NCI-H2196 (cell line): Measurements from ENCODE around the gene KRTAP10-6.
"Not testable (repeated sequence)": the region's sequence is repeated elsewhere in the genome, so short reads cannot be mapped to it uniquely, and the experiment has no call there.

Experiments used
- DNase-seq: peaks from one replicate; lab custom pipeline; 2025; ENCODE audit not compliant: unreplicated experiment; lab: John Stamatoyannopoulos, UW

Gene KRTAP10-6

DNA sequence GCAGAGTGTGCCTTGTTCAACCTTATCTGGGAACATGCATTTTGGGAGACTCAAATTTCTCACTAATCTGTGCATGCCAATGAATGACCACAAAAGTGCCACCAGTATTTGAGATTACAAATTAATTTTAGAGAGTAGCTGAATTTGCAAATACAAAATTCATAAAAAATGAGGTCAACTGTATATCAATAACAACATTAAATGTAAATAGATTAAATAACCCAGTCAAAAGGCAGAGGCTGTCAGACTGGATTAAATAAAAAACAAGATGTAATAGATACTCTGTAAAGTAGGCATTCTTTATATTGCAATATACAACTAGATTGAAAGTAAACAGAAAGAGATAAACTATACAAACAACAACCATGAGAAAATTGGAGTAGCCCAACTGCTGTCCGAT lies 28.2 kb downstream of the KRTAP10-6 start:
- no peak for DNase-seq

- no peak for DNase-seq
Measured at GRCh38 chr21:44558695-44559094, 33.6 kb downstream of the KRTAP10-6 start, which contains the start of gene KRTAP10-3. TSS of gene KRTAP10-3 (minus strand) at chr21:44558795. CDS start at chr21:44558715, 80 bp downstream.

- DNase-seq = not testable (repeated sequence)
Measured at GRCh38 chr21:44558329-44558675, 34.0 kb downstream of the KRTAP10-6 start.

- DNase-seq = no peak
Measured at GRCh38 chr21:44557491-44558328, 34.6 kb downstream of the KRTAP10-6 start.

- no peak for DNase-seq
Measured at GRCh38 chr21:44556879-44557278, 35.4 kb downstream of the KRTAP10-6 start.

- DNase-seq = no peak
Measured at GRCh38 chr21:44555200-44555875, 37.0 kb downstream of the KRTAP10-6 start.

GRCh38 chr21:44552681-44553080 lies 39.6 kb downstream of the KRTAP10-6 start:
- no peak for DNase-seq

DNA sequence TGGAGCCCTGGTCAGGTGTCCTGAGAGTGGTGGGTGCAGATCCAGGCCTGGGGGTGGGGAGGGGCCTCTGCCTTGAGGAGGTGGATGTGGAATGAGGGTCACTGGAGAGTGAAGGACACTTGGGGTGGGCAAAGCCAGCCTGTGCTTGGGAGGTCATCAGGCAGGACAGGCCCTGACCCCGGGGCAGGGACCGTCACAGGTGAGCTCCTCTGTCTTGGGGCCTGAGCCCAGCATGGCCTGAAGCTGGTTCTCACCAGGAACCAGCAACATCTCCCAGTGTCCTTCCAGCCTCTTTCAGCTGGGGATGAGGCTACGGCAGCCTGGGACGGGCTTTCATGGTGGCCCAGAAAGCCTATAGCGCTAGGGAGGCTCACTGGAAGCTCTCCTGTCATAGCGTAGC lies 40.2 kb downstream of the KRTAP10-6 start:
- DNase-seq = no peak

- DNase-seq = no peak
Measured at GRCh38 chr21:44551340-44551961, 40.9 kb downstream of the KRTAP10-6 start, which contains the start of gene KRTAP10-2. TSS of gene KRTAP10-2 (minus strand) at chr21:44551505. CDS start at chr21:44551458, 47 bp downstream.

- no peak for DNase-seq
Measured at GRCh38 chr21:44550807-44551206, 41.5 kb downstream of the KRTAP10-6 start.

GRCh38 chr21:44550285-44550684 lies 42.0 kb downstream of the KRTAP10-6 start:
- not testable (repeated sequence) for DNase-seq

GRCh38 chr21:44549525-44550211 lies 42.6 kb downstream of the KRTAP10-6 start:
- no peak for DNase-seq

DNA sequence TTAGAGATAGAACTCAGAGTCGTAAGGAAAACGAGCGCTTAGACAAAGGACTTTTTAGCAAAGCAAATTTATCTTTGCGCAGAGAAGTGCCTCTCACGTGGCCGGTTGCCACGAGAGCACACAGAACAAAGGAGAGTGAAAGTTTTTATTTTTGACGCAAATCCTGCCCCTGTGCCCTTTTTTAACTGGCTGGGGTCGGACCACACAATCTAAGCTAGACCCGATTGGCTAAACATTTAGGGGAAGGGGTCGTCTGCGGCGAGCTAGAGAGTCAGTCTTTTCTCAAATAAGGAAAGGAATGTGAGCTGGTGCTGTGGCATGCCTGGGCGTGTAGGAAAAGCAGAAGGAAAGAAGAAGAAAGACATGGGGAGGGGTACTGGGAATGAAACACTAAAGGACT lies 43.4 kb downstream of the KRTAP10-6 start:
- DNase-seq = no peak

DNA sequence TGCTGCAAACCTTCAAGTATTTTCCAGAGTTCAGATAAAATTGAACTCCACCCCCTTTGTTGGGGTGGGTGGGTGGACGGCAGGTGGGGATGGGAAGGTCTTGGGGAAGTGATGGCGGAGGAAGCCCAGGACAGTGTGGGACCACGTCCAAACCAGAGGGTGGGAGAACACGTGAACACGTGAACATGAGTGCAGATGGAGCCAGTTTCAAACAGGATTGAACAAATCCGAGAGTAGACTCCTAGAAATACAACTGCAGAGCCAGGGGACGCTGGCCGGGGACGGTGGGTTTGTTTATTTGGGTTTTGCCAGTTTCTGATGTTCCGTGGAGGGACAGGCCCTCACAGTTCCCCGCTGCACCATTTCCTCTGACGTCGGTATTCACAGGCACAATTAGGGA lies 43.9 kb downstream of the KRTAP10-6 start:
- DNase-seq = no peak

GRCh38 chr21:44547656-44548331 lies 44.5 kb downstream of the KRTAP10-6 start:
- no peak for DNase-seq

DNA sequence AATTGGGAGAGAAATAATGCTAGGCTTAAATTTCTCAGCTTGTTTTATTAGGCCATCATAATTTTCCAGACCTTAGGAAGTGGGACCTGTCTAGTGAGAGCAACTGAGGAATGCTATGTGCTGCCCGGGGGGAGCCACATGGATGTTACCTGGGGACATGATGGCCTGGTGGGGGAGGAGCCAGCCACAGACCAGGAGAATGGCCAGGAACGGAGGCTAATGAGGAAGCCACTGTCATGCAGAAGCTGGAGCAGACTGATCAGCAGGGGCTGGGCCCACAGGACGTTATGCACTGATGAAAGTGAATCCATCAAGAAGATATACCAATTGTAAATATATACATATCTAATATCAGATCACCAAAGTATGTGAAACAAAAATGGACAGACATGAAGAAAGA lies 47.7 kb downstream of the KRTAP10-6 start:
- no peak for DNase-seq

- no peak for DNase-seq
Measured at GRCh38 chr21:44542716-44543115, 49.6 kb downstream of the KRTAP10-6 start.
